B cell (primary cell): Measurements from ENCODE around the gene TMEM185B. TPM values are rescaled to one million over a fixed set of nuclear protein-coding genes. Genes with fewer than 3 reads are reported as not detected.

Source experiments
- ATAC-seq: fragments of 200-7000 bp; cut with Tn5 transposase; one replicate; pipeline ENCODE4 v1.10.0; 2021; ENCODE audit warnings: low read depth, mild to moderate bottlenecking, moderate number of reproducible peaks, moderate library complexity
- CTCF ChIA-PET: fragments of 350-600 bp; sonication (Branson Sonifier 250); formaldehyde crosslinking; loops from one replicate; lab custom pipeline; 2021; ENCODE audit warnings: antibody characterized with exemption, inconsistent platforms; lab: Charles Lee
- POLR2A ChIA-PET: fragments of 350-600 bp; sonication (Branson Sonifier 250); formaldehyde crosslinking; loops from one replicate; lab custom pipeline; 2021; ENCODE audit warnings: antibody characterized with exemption; lab: Charles Lee
- DNase-seq: peaks from one replicate; pipeline ENCODE4 v3.0.0; 2013
- H2AFZ ChIP-seq: 2 replicates; pipeline ENCODE4 v1.6.1; 2012; ENCODE audit warnings: mild to moderate bottlenecking, low read depth, low read length; ENCODE audit not compliant: insufficient read depth, poor library complexity, severe bottlenecking
- H3K27ac ChIP-seq, 2 donors: 1 replicate in 1 of 2; 2 replicates in 1 of 2; pipeline ENCODE4 v1.5.1; 2012 to 2013; ENCODE audit warnings: low read length in 2 of 2, mild to moderate bottlenecking in 2 of 2, moderate library complexity in 1 of 2
- H3K27me3 ChIP-seq, 4 experiments: fragments of 200-600 bp in 1 of 4; sonication (generic) in 1 of 4; replicated peaks in 1 of 4; 1 replicate in 2 of 4; 2 replicates in 2 of 4; pipeline versions ENCODE4 v1.6.1 to v1.7.0; 2013 to 2016; ENCODE audit warnings: low read length in 3 of 4, mild to moderate bottlenecking in 2 of 4, mixed read lengths in 1 of 4, moderate library complexity in 1 of 4; ENCODE audit not compliant: insufficient read depth in 4 of 4, control insufficient read depth in 3 of 4; ENCODE audit errors: control extremely low read depth in 1 of 4
- H3K36me3 ChIP-seq, 2 experiments: replicated peaks in 1 of 2; 1 replicate in 1 of 2; 2 replicates in 1 of 2; pipeline versions ENCODE4 v1.6.1 to v1.7.1; 2013; ENCODE audit warnings: low read length in 1 of 2; ENCODE audit not compliant: insufficient read depth in 2 of 2, control insufficient read depth in 1 of 2; ENCODE audit errors: control extremely low read depth in 1 of 2, extremely low read depth in 1 of 2
- H3K4me1 ChIP-seq, 2 donors: fragments of 200-600 bp in 1 of 2; sonication (generic) in 1 of 2; 1 replicate in 1 of 2; 2 replicates in 1 of 2; pipeline versions ENCODE4 v1.5.1 to v1.6.1; 2013 to 2017; ENCODE audit warnings: low read length in 2 of 2; ENCODE audit not compliant: control insufficient read depth in 2 of 2, insufficient read depth in 2 of 2
- H3K4me2 ChIP-seq: replicated peaks from 2 replicates; pipeline ENCODE3; 2012; ENCODE audit warnings: mild to moderate bottlenecking, low read depth, low read length; ENCODE audit not compliant: poor library complexity, severe bottlenecking
- H3K4me3 ChIP-seq, 5 experiments: fragments of 200-600 bp in 1 of 5; sonication (generic) in 1 of 5; 1 replicate in 3 of 5; 2 replicates in 2 of 5; pipeline versions ENCODE4 v1.5.1 to v1.7.0; 2011 to 2016; ENCODE audit warnings: low read length in 4 of 5, mild to moderate bottlenecking in 4 of 5, low read depth in 2 of 5, control low read depth in 1 of 5, moderate library complexity in 1 of 5; ENCODE audit not compliant: insufficient read depth in 1 of 5; ENCODE audit errors: control extremely low read depth in 1 of 5, extremely low read depth in 1 of 5
- H3K79me2 ChIP-seq: fragments of 200-600 bp; sonication (generic); one replicate; pipeline ENCODE4 v1.6.0; 2016; ENCODE audit warnings: low read length; ENCODE audit not compliant: control insufficient read depth, insufficient read depth
- H3K9ac ChIP-seq: fragments of 200-600 bp; sonication (generic); 2 replicates; pipeline ENCODE4 v1.6.1; 2017; ENCODE audit warnings: mild to moderate bottlenecking, low read length, moderate library complexity
- H3K9me3 ChIP-seq, 3 donors: one replicate each; pipeline versions ENCODE4 v1.6.1 to v1.7.1; 2013; ENCODE audit warnings: low read length in 2 of 3; ENCODE audit not compliant: control insufficient read depth in 2 of 3, insufficient read depth in 1 of 3; ENCODE audit errors: control extremely low read depth in 1 of 3
- H4K20me1 ChIP-seq: 2 replicates; pipeline ENCODE4 v1.6.0; 2012; ENCODE audit warnings: mild to moderate bottlenecking, low read length; ENCODE audit not compliant: insufficient read depth, control insufficient read depth, poor library complexity, severe bottlenecking
- H3K27ac Mint-ChIP-seq: one replicate; pipeline ENCODE4 v1.8.0; 2021; ENCODE audit warnings: mixed read lengths
- H3K27me3 Mint-ChIP-seq: one replicate; pipeline ENCODE4 v1.8.0; 2021; ENCODE audit warnings: mixed read lengths
- H3K4me1 Mint-ChIP-seq: one replicate; pipeline ENCODE4 v1.8.0; 2021; ENCODE audit warnings: mixed read lengths
- H3K4me3 Mint-ChIP-seq: one replicate; pipeline ENCODE4 v1.8.0; 2021; ENCODE audit warnings: mixed read lengths
- H3K9me3 Mint-ChIP-seq: one replicate; pipeline ENCODE4 v1.8.0; 2022; ENCODE audit warnings: mixed read lengths; ENCODE audit not compliant: insufficient read depth
- EZH2 ChIP-seq: IDR thresholded peaks from 2 replicates; pipeline ENCODE4 v1.6.1; 2012; ENCODE audit warnings: borderline replicate concordance, low read depth, mild to moderate bottlenecking, moderate library complexity, low read length; ENCODE audit not compliant: insufficient read depth, poor library complexity, severe bottlenecking
- WGBS: methylation state at CpG from one replicate; pipeline ENCODE4 v1.1.5; 2013; ENCODE audit warnings: missing lambda C conversion rate; ENCODE audit not compliant: insufficient coverage; 5-methylcytosine and 5-hydroxymethylcytosine counted together
- intact Hi-C: fragments of 100-400 bp; cut with micrococcal nuclease; formaldehyde crosslinking; loops from one replicate; pipeline ENCODE4 v1.10.0; 2022
- polyA plus RNA-seq: library from polyadenylated mRNA; depleted of rRNA; stranded (reverse); fragments of >200 nt; gene quantifications from 2 replicates; pipeline ENCODE4 v1.2.3, GENCODE V29; 2012
- total RNA-seq, 2 donors: library from RNA; stranded (reverse); fragments of 120-200 nt in 1 of 2; gene quantifications; 1 replicate in 1 of 2; 2 replicates in 1 of 2; pipeline versions ENCODE4 v1.2.3 to v1.2.4, GENCODE V29; 2013 to 2022
- TF ChIP-seq, protein P1 (sequence below): fragments of 200-600 bp; IDR thresholded peaks from one replicate; pipeline ENCODE4 v1.8.0; 2022; ENCODE audit warnings: antibody characterized with exemption, mild to moderate bottlenecking

Gene TMEM185B
- total and polyA plus RNA-seq, 2 donors (not counting 1 experiment from before 2014, with no cell fraction given) = 29.6 to 36.4 TPM

DNA sequence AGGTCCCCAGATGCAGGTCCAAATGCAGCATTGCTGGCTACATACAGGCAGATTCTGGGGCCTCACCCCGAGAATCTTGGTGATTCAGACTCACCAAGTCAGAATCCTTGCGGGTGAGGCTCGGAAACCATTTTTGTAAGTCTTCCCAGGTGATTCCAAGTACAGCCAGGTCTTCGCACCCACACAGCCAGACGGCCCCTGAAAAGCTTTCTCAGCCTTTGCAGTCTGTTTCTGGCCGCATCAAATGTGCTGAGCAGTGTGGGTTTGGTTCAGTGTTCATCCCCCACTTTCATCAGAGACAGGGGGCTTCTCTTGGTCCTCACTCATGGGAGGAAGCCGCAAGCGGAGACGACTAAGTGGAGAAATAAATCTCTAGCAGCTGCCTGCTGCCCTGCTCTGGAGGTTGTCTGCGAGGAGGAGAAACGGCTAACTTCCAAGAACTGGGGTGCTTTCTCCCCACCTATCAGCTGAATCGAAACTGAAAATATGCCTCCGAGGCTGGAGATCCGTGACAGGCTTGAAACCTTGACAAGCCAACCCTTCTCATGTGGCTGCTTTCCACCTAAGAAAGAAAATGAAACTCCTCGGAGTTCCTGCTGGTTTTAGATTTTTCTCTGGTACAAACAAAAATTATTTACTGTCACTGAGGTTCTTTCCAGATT, 8.9 kb upstream of the TMEM185B start:
- H3K4me2 ChIP-seq = peak overlapping the region; percentile 85

More for the DNA sequence above, 8.9 kb upstream of the TMEM185B start:
- H3K9me3 Mint-ChIP-seq = no peaks in the 10 kb centered on the region
- ChIA-PET CTCF (interaction anchor here (0.7 to 3.6 kb wide), 8 partner anchors 9 to 81 kb away, joined by 3 to 19 read pairs (median 7); partner anchors contain the start of genes RALB and TMEM185B), POLR2A (interaction anchor here (0.6 to 2.4 kb wide), 5 partner anchors 20 to 865 kb away, joined by 3 to 13 read pairs (median 4); partner anchors contain the start of genes C2orf76, DBI, EPB41L5 and RALB)
- peak overlapping the region; percentile 91 for H3K4me3 Mint-ChIP-seq
- H4K20me1 ChIP-seq = no peaks in the 10 kb centered on the region
- H3K36me3 ChIP-seq = no peaks in the 10 kb centered on the region
- H3K27me3 Mint-ChIP-seq = no peaks in the 10 kb centered on the region
- peak; percentile 91 for ATAC-seq
- no peaks in the 10 kb centered on the region for H3K27me3 ChIP-seq
- peak overlapping the region; percentile 84 for H2AFZ ChIP-seq
- H3K79me2 ChIP-seq = peaks cover 22% of the 10 kb centered on the region
- H3K9me3 ChIP-seq = no peaks in the 10 kb centered on the region
- peaks cover 26 to 37% of the 10 kb centered on the region in 2 donors for H3K4me1 ChIP-seq
- H3K4me3 ChIP-seq = peak overlapping the region; percentile 48 to 78 (median 73)
- intact Hi-C loops = loop anchor here (1.0 kb wide), 4 partner anchors 9 to 473 kb away; partner anchors contain the start of genes PTPN4, RALB and TMEM185B
- H3K4me1 Mint-ChIP-seq = peaks cover 50% of the 10 kb centered on the region
- peak overlapping the region; percentile 57 to 87 for H3K27ac ChIP-seq
- no peak for TF ChIP-seq EZH2
- TF ChIP-seq, protein P1, sequence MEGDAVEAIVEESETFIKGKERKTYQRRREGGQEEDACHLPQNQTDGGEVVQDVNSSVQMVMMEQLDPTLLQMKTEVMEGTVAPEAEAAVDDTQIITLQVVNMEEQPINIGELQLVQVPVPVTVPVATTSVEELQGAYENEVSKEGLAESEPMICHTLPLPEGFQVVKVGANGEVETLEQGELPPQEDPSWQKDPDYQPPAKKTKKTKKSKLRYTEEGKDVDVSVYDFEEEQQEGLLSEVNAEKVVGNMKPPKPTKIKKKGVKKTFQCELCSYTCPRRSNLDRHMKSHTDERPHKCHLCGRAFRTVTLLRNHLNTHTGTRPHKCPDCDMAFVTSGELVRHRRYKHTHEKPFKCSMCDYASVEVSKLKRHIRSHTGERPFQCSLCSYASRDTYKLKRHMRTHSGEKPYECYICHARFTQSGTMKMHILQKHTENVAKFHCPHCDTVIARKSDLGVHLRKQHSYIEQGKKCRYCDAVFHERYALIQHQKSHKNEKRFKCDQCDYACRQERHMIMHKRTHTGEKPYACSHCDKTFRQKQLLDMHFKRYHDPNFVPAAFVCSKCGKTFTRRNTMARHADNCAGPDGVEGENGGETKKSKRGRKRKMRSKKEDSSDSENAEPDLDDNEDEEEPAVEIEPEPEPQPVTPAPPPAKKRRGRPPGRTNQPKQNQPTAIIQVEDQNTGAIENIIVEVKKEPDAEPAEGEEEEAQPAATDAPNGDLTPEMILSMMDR = no peak
- DNase-seq = peak; percentile 85
- H3K27ac Mint-ChIP-seq = peak overlapping the region; percentile 92
- peak overlapping the region; percentile 67 for H3K9ac ChIP-seq
- 2% methylated on average over 10 of the region's 15 CpGs for WGBS
